DMS153 (cell line): Measurements from ENCODE around the gene STON1.
"Not testable (repeated sequence)": the region's sequence is repeated elsewhere in the genome, so short reads cannot be mapped to it uniquely, and the experiment has no call there.

Experiments used
- DNase-seq: peaks from one replicate; lab custom pipeline; 2025; lab: John Stamatoyannopoulos, UW

STON1 gene

GRCh38 chr2:48620604-48621003 is 90.7 kb downstream of the STON1 start:
- DNase-seq, result no peak

DNA sequence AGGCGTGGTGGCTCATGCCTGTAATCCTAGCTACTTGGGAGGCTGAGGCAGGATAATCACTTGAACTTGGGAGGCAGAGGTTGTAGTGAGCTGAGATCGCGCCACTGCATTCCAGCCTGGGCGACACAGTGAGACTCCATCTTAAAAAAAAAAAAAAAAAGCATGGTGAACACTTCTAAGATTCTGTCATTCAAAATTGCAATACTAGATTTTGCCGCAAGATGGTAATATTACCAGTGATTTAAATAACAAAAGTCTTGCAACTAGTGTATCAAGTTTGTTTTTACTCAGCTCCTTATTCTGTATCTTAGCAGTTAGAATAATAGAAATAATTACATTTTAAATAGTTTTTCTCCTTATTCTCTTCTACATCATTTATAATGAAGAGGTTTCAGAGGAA is 92.7 kb downstream of the STON1 start:
- not testable (repeated sequence) for DNase-seq

- DNase-seq, result no peak
Measured at GRCh38 chr2:48624696-48625095, 94.7 kb downstream of the STON1 start.

DNA sequence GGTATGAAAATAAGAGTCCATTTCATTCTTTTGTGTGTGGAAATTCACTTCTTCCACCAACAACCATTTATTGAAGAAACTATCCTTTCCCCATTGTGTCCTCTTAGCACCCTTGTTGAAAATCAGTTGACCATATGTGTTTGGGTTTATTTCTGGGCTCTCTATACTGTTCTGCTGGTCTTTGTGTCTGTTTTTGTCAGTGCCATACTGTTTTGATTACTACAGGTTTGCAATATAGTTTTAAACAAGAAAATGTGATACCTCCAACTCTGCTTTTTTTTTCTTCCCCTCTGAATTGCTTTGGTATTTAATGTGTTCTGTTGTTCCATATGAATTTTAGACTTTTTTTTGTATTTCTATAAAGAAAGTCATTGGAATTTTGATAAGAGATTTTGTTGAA is 96.1 kb downstream of the STON1 start:
- no peak for DNase-seq

DNA sequence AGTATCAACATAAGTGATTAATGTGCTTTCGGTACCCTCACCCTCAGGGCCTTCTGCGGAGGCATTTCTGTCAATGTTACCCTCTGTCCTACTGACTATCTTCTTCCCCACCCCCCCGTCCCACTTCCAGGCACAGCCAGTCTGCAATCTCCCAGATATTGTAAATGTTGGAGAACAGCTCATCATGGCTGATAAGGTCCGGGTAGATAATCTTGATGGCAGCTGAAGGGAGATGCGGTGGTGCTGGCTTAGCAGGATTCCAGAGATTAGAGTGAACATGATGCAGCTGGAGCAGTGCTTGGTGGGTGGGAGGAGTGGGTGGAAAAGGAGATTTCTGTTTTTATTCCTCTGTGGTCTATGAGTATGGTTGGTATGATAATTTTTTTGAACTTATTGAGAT is 103.2 kb downstream of the STON1 start:
- DNase-seq, result no peak

DNA sequence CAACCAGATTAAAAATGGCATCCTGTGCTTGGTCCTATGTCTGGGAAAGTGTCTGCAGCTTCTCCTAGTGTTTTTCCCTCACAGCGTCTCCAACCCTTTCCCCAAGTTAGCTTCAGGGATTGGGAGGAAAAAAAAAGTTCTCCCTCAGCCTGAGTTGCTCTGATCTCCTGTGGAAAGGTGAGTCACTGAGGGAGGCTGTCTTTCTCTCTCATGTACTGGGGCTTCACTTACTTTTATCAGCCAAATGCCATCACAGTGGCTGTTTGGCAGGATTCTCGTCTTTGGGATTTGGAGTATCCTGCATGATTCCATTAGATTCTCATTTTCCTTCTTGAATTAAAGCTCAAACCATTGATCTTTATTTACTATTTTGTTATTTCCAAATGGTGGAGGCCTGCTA is 105.8 kb downstream of the STON1 start:
- no peak for DNase-seq

DNA sequence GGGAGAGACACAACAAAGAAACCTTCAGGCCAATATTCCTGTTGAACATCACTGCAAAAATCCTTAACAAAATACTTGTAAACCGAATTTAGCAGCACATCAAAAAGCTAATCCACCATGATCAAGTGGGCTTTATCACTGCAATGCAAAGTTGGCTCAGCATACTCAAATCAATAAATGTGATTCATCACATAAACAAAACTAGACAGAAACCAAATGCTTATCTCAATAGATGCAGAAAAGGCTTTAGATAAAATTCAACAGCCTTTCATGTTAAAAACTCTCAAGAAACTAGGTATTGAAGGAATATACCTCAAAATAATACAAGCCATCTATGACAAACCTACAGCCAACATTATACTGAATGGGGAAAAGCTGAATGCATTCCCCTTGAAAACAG is 108.3 kb downstream of the STON1 start:
- no peak for DNase-seq
